Neural progenitor cell (in vitro differentiated cells): Measurements from ENCODE around the gene PITPNC1.

Experiments
- EZH2 ChIP-seq: fragments of 200-600 bp; sonication (generic); IDR thresholded peaks from 2 replicates; pipeline ENCODE4 v1.6.1; 2017; ENCODE audit warnings: antibody characterized with exemption, mild to moderate bottlenecking, moderate library complexity
- EZH2phosphoT487 ChIP-seq: fragments of 200-600 bp; sonication (generic); IDR thresholded peaks from 2 replicates; pipeline ENCODE4 v1.6.1; 2017; ENCODE audit warnings: antibody characterized with exemption
- TF ChIP-seq, protein P1 (sequence below): fragments of 200-600 bp; sonication (generic); IDR thresholded peaks from 2 replicates; pipeline ENCODE4 v1.5.1; 2017; ENCODE audit warnings: antibody characterized with exemption, mild to moderate bottlenecking

DNA sequence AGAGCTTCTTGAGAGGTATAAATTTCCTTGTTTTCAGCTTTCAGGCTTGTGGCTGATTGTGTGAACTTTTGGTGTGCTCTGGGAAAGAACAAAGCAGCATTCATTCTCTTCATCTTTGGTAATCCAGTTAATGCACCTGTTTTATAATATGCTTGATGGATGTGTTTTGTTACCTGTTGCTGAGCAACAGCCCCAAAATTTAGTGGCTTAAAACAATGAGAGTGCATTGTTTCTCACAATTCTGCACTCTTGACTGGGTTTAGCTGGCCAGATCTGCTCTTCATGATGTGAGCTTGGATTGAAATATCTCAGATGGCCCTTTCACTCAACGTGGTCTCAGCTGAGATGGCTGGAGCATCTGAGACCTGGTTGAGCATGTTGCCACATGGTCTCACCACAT is 281.9 kb downstream of the PITPNC1 start:
- TF ChIP-seq, protein P1, sequence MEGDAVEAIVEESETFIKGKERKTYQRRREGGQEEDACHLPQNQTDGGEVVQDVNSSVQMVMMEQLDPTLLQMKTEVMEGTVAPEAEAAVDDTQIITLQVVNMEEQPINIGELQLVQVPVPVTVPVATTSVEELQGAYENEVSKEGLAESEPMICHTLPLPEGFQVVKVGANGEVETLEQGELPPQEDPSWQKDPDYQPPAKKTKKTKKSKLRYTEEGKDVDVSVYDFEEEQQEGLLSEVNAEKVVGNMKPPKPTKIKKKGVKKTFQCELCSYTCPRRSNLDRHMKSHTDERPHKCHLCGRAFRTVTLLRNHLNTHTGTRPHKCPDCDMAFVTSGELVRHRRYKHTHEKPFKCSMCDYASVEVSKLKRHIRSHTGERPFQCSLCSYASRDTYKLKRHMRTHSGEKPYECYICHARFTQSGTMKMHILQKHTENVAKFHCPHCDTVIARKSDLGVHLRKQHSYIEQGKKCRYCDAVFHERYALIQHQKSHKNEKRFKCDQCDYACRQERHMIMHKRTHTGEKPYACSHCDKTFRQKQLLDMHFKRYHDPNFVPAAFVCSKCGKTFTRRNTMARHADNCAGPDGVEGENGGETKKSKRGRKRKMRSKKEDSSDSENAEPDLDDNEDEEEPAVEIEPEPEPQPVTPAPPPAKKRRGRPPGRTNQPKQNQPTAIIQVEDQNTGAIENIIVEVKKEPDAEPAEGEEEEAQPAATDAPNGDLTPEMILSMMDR, result no peak
- no peak for TF ChIP-seq EZH2
- TF ChIP-seq EZH2phosphoT487, result no peak
